Kidney epithelial cell (primary cell): ENCODE data around the gene ZNF285. TPM values are rescaled to one million over a fixed set of nuclear protein-coding genes. Genes with fewer than 3 reads are reported as not detected.

Experiments
- DNase-seq: peaks from one replicate; pipeline ENCODE4 v3.0.0-alpha.2; 2010; ENCODE audit warnings: low read depth
- H3K27me3 ChIP-seq: 2 replicates; pipeline ENCODE4 v1.6.0; 2011; ENCODE audit warnings: low read length; ENCODE audit not compliant: control insufficient read depth, insufficient read depth
- H3K36me3 ChIP-seq: 2 replicates; pipeline ENCODE4 v1.5.1; 2011; ENCODE audit warnings: low read length; ENCODE audit not compliant: control insufficient read depth, insufficient read depth
- H3K4me3 ChIP-seq: 2 replicates; pipeline ENCODE4 v1.5.1; 2011; ENCODE audit warnings: low read depth, mild to moderate bottlenecking, control low read depth, low read length
- CTCF ChIP-seq: IDR thresholded peaks from 2 replicates; pipeline ENCODE4 v1.5.1; 2011; ENCODE audit warnings: mild to moderate bottlenecking, moderate library complexity, low read length, control low read depth, inconsistent platforms; ENCODE audit not compliant: insufficient read depth, poor library complexity, severe bottlenecking
- total RNA-seq: library from RNA; depleted of rRNA; stranded (reverse); fragments of >200 nt; gene quantifications from 2 replicates; pipeline ENCODE4 v1.2.3, GENCODE V29; 2015

The ZNF285 gene
- total RNA-seq, 1 donor from 2014 or later: 5.1 TPM

- Histone ChIP-seq H3K27me3 (no peaks in the 10 kb centered on the region), H3K4me3 (no peak overlapping the region)
- TF ChIP-seq CTCF: no peak
Observed at GRCh38 chr19:44374789-44375188, 26.6 kb downstream of the ZNF285 start.

GRCh38 chr19:44371815-44372480 lies 29.5 kb downstream of the ZNF285 start:
- Histone ChIP-seq H3K27me3 (no peaks in the 10 kb centered on the region), H3K4me3 (no peak overlapping the region), H3K36me3 (no peaks in the 10 kb centered on the region)
- no peak for DNase-seq
- no peak for TF ChIP-seq CTCF

More at GRCh38 chr19:44374789-44375188, 26.6 kb downstream of the ZNF285 start:
- no peak for DNase-seq
- no peaks in the 10 kb centered on the region for H3K36me3 ChIP-seq

GRCh38 chr19:44367024-44367423 lies 34.4 kb downstream of the ZNF285 start:
- TF ChIP-seq CTCF: no peak
- Histone ChIP-seq H3K36me3 (no peaks in the 10 kb centered on the region), H3K27me3 (no peaks in the 10 kb centered on the region), H3K4me3 (no peak overlapping the region)
- no peak for DNase-seq

GRCh38 chr19:44356383-44357111 lies 44.9 kb downstream of the ZNF285 start, which contains the start of gene ZNF112:
TSS of gene ZNF112 (minus strand) at chr19:44356680. CDS start at chr19:44340539, 16,141 bp downstream.
- TF ChIP-seq CTCF: no peak
- peak; percentile 78 for DNase-seq
- H3K4me3 ChIP-seq: peak within 1 kb of the TSS; percentile 71
- H3K36me3 ChIP-seq: no peaks in the 10 kb centered on the region
- H3K27me3 ChIP-seq: no peaks in the 10 kb centered on the region

- no peak for TF ChIP-seq CTCF
- Histone ChIP-seq H3K36me3 (no peaks in the 10 kb centered on the region), H3K27me3 (no peaks in the 10 kb centered on the region), H3K4me3 (no peak overlapping the region)
- no peak for DNase-seq
Observed at GRCh38 chr19:44346556-44346955, 54.9 kb downstream of the ZNF285 start.
